Upper lobe of left lung (tissue), 6 donors: ENCODE data around the gene UTF1. TPM values are rescaled to one million over a fixed set of nuclear protein-coding genes. Genes with fewer than 3 reads are reported as not detected.

ENCODE experiments used
- ATAC-seq, 2 donors: fragments of 200-7000 bp; cut with Tn5 transposase; one replicate each; pipeline ENCODE4 v1.9.1; 2022; ENCODE audit warnings: mild to moderate bottlenecking in 2 of 2, moderate library complexity in 2 of 2; ENCODE audit not compliant: low FRiP score in 2 of 2
- DNase-seq, 2 donors: peaks; one replicate each; pipeline ENCODE4 v3.0.0-alpha.2; 2019 to 2020
- H3K27ac ChIP-seq, 4 donors: fragments of 200-600 bp; sonication (generic); one replicate each; pipeline ENCODE4 v1.5.1; 2016 to 2019
- H3K27me3 ChIP-seq, 4 donors: fragments of 200-600 bp; sonication (generic); one replicate each; pipeline ENCODE4 v1.5.1; 2017 to 2019
- H3K36me3 ChIP-seq, 4 donors: fragments of 200-600 bp; sonication (generic); one replicate each; pipeline ENCODE4 v1.5.1; 2016 to 2019
- H3K4me1 ChIP-seq, 4 donors: fragments of 200-600 bp; sonication (generic); one replicate each; pipeline ENCODE4 v1.5.1; 2018 to 2019
- H3K4me3 ChIP-seq, 4 donors: fragments of 200-600 bp; sonication (generic); one replicate each; pipeline ENCODE4 v1.5.1; 2017 to 2019; ENCODE audit warnings: mild to moderate bottlenecking in 2 of 4, moderate library complexity in 1 of 4
- H3K9me3 ChIP-seq, 4 donors: fragments of 200-600 bp; sonication (generic); one replicate each; pipeline ENCODE4 v1.5.1; 2018 to 2019
- CTCF ChIP-seq, 6 experiments: fragments of 450-650 bp in 4 of 6; fragments of 200-600 bp in 2 of 6; sonication (generic) in 2 of 6; IDR thresholded peaks; one replicate each; pipeline ENCODE4 v1.5.1; 2016 to 2019; ENCODE audit warnings: antibody characterized with exemption in 6 of 6
- EP300 ChIP-seq, 4 donors: sonication (generic); formaldehyde crosslinking; IDR thresholded peaks; one replicate each; pipeline ENCODE4 v1.5.1; 2017; ENCODE audit warnings: antibody characterized with exemption in 4 of 4, control low read depth in 2 of 4
- POLR2A ChIP-seq, 4 donors: fragments of 450-650 bp; IDR thresholded peaks; one replicate each; pipeline ENCODE4 v1.5.1; 2016 to 2017; ENCODE audit warnings: antibody characterized with exemption in 4 of 4, mild to moderate bottlenecking in 2 of 4
- POLR2AphosphoS5 ChIP-seq, 2 donors: sonication (generic); formaldehyde crosslinking; IDR thresholded peaks; one replicate each; pipeline ENCODE4 v1.5.1; 2017; ENCODE audit warnings: antibody characterized with exemption in 2 of 2
- WGBS, 2 donors: methylation state at CpG; one replicate each; pipeline ENCODE4 v1.1.5; 2017 to 2018; 5-methylcytosine and 5-hydroxymethylcytosine counted together
- total RNA-seq, 6 donors: library from RNA; depleted of rRNA in 4 of 6; stranded (reverse); fragments of >200 nt in 4 of 6; gene quantifications; one replicate each; pipeline versions ENCODE4 v1.1.0 to v1.2.1, GENCODE V29; 2016 to 2021
- donor health status: DM: no; HTN: no; CAD: no; lungs with moderate emphysema.
- donor health status: DM: no; HTN: yes; CAD: no; lungs with severe emphysema.

Gene UTF1
- total RNA-seq, 6 donors from 2014 or later: 0.26 to 0.37 TPM; not detected in 4

GRCh38 chr10:133214468-133215410, 15.3 kb upstream of the UTF1 start:
- no peaks in the 10 kb centered on the region for H3K9me3 ChIP-seq
- DNase-seq (peak in 1 of 2 donors; percentile 62), ATAC-seq (no peak)
- H3K27me3 ChIP-seq: peaks cover 0 to under 1% (median 0%) of the 10 kb centered on the region in 4 donors
- H3K27ac ChIP-seq: no peak overlapping the region
- H3K4me1 ChIP-seq: peaks cover 0 to under 1% (median 0%) of the 10 kb centered on the region in 4 donors
- 78 to 88% methylated on average over 11 to 20 of the region's 28 CpGs for WGBS, 2 donors
- no peaks in the 10 kb centered on the region for H3K36me3 ChIP-seq
- no peak overlapping the region for H3K4me3 ChIP-seq
- TF ChIP-seq POLR2A (IDR thresholded peaks at IDR 0.05) (no peak), EP300 (IDR thresholded peaks at IDR 0.05) (no peak), POLR2AphosphoS5 (IDR thresholded peaks at IDR 0.05) (no peak), CTCF (IDR thresholded peaks at IDR 0.05) (no peak)

- 91 to 94% methylated on average over 15 to 26 of the region's 27 CpGs for WGBS, 2 donors
- Histone ChIP-seq H3K27me3 (peaks cover 0 to 4% (median 0%) of the 10 kb centered on the region in 4 donors), H3K36me3 (no peaks in the 10 kb centered on the region), H3K27ac (no peak overlapping the region), H3K4me1 (peaks cover 0 to 5% (median 0%) of the 10 kb centered on the region in 4 donors), H3K9me3 (no peaks in the 10 kb centered on the region), H3K4me3 (no peak overlapping the region)
- ATAC-seq (no peak), DNase-seq (peak in 1 of 2 donors; percentile 78)
- TF ChIP-seq POLR2AphosphoS5 (IDR thresholded peaks at IDR 0.05): no peak
- no peak for TF ChIP-seq CTCF (IDR thresholded peaks at IDR 0.05)
- TF ChIP-seq POLR2A (IDR thresholded peaks at IDR 0.05): no peak
- no peak for TF ChIP-seq EP300 (IDR thresholded peaks at IDR 0.05)
Observed at GRCh38 chr10:133215586-133215985, 14.4 kb upstream of the UTF1 start.

GRCh38 chr10:133216776-133217175, 13.2 kb upstream of the UTF1 start:
- Histone ChIP-seq H3K27me3 (peaks cover 0 to 4% (median 0%) of the 10 kb centered on the region in 4 donors), H3K36me3 (no peaks in the 10 kb centered on the region), H3K9me3 (no peaks in the 10 kb centered on the region), H3K4me1 (peaks cover 0 to 5% (median 0%) of the 10 kb centered on the region in 4 donors), H3K4me3 (no peak overlapping the region), H3K27ac (peak overlapping the region in 1 of 4 donors; percentile 61)
- no peak for ATAC-seq
- peak in 1 of 2 donors; percentile 78 for DNase-seq
- WGBS, 2 donors: 63 to 78% methylated on average over 26 of the region's 26 CpGs
- TF ChIP-seq POLR2A (IDR thresholded peaks at IDR 0.05): no peak
- TF ChIP-seq EP300 (IDR thresholded peaks at IDR 0.05): no peak
- TF ChIP-seq POLR2AphosphoS5 (IDR thresholded peaks at IDR 0.05): no peak
- TF ChIP-seq CTCF (IDR thresholded peaks at IDR 0.05): no peak

- Histone ChIP-seq H3K27me3 (peaks cover 0 to 4% (median 0%) of the 10 kb centered on the region in 4 donors), H3K9me3 (no peaks in the 10 kb centered on the region), H3K27ac (no peak overlapping the region), H3K36me3 (no peaks in the 10 kb centered on the region), H3K4me1 (peaks cover 0 to 5% (median 0%) of the 10 kb centered on the region in 4 donors), H3K4me3 (no peak overlapping the region)
- no peak for TF ChIP-seq POLR2AphosphoS5 (IDR thresholded peaks at IDR 0.05)
- TF ChIP-seq EP300 (IDR thresholded peaks at IDR 0.05): no peak
- TF ChIP-seq POLR2A (IDR thresholded peaks at IDR 0.05): no peak
- no peak for TF ChIP-seq CTCF (IDR thresholded peaks at IDR 0.05)
- WGBS, 2 donors: 84 to 90% methylated on average over 22 to 25 of the region's 25 CpGs
- DNase-seq (peak in 1 of 2 donors; percentile 70), ATAC-seq (peak in 1 of 2 donors; percentile 4)
Observed at GRCh38 chr10:133217800-133218589, 12.0 kb upstream of the UTF1 start.
